Hematopoietic multipotent progenitor cell treated with erythropoietin and hydrocortisone succinate and interleukin-3 and kit ligand, for 6 days (in vitro differentiated cells): ENCODE results near the gene PTPRC.

Source experiments
- DNase-seq: peaks from one replicate; pipeline ENCODE4 v3.0.0-alpha.2; 2015

Gene PTPRC

DNA sequence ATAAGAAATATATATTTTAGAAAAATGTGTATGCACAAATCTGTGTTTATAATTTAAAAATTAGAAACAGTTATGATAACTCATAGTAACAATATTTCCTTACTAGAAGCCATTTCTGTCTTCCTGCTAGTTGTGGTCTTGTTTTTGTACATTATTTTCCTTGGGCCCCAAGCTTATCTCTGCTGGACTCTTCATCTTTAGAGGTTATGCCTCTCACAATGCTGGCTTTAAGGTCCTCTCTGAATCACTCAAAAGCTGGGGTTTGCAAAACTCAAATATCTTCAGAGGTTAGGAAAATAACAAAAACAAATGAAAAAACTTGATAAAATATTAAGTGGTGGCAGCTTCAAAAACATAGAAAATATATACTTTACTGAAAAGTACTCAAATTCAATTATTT is 133.8 kb downstream of the PTPRC start:
- peak; percentile 15 for DNase-seq

DNA sequence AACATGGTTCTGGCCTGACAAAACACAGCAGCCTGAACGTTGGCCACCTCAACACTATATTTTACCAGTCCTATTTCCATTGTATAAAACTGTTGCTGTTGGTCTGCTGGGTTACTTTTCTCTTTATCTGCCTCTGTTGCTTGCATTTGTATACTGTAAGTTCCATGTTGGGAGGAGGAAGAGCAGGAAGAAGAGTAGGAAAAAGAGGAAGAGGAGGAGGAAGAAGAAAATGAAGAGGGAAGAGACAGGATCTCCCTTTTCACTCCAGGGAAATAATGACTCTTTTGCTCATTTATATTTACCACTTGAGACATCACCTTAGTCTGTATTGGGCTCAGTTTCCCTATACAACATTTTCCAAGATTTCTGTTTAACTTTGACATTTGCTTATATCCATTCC is 134.2 kb downstream of the PTPRC start:
- DNase-seq: no peak

- no peak for DNase-seq
Measured at GRCh38 chr1:198773523-198773922, 134.7 kb downstream of the PTPRC start.

GRCh38 chr1:198774421-198774820 is 135.6 kb downstream of the PTPRC start:
- no peak for DNase-seq

DNA sequence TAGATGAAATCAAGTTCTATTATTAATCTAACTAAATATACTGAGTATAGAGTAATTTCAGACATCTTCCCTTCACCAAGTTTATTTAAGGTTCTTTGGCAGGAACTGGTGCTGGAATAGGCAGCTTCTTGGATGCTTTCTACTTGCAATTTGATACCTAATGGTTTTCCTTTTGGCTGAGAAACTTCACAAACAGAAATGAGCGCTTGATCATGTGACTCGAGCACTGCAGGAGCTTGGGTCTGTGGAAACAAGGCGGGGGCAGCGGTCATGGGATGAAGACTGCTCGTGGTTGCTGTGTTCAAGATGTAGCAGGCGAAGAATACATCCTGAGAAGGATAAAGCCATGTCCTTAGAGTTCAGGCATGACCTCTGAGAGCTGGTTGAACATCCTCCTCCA is 136.8 kb downstream of the PTPRC start:
- DNase-seq: no peak

DNA sequence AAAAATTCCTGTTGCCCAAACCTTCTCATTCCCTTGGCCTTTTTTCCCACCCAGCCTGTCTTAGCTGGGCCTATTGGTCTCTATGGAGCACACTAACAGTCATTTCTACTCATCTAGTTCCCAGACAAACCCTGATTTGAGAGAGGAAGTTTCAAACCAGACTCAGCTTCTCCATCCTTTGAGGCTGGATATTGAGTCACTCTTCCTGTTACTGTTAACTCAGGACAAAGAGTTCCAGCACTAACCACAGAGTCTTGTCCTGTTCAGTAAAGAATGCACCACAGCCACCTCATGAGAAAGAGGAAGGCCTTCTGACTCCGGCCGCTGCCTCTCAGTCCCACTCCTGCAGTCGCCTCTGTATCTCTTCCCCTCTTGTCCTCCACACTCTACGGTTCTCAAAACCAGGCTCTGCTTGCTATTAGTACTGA is 137.8 kb downstream of the PTPRC start:
- peak; percentile 78 for DNase-seq

DNA sequence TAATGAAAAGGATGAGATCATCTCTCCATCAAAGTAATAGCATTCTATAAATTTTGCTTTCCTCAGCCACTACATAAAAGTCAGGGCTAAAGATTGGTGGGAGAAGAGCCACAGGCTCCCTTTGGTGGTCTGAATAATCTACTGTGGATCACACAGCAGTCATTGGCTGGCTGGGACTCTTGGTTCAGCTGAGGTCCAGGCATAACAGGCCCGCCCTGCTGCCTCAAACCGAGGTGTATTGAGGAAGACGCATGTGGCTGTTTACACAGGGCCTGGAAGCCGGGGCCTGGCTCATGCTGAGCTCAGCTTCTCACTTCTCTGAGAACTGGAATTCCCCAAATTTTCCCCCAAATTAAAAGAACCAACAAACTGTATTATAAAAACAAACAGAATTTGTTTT is 139.2 kb downstream of the PTPRC start:
- no peak for DNase-seq

GRCh38 chr1:198780376-198780775 is 141.5 kb downstream of the PTPRC start:
- no peak for DNase-seq

DNA sequence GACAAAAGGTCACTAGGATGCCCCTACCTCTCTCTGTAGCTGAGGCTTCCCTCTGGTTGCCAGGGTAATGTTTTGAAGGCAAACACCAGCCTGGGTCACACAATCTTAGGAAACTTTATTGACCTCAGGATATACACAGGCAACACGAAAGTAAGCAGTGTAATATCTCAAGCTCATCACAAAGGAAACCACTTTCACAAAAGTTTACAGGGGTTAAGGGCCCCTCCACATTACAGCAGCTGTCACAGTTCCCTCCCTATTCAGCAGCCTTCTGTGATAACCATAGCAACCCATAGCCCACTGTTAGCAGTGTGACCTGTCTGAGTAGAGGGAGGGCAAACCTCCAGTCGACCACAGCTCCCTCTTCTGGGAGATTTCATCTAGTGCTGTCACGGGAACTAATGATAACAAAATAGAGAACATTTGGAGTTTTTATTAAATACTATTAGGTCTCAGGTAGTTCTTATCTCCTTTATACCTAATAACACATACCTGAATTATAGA is 149.8 kb downstream of the PTPRC start:
- peak; percentile 64 for DNase-seq

GRCh38 chr1:198793714-198794113 is 154.9 kb downstream of the PTPRC start:
- no peak for DNase-seq

DNA sequence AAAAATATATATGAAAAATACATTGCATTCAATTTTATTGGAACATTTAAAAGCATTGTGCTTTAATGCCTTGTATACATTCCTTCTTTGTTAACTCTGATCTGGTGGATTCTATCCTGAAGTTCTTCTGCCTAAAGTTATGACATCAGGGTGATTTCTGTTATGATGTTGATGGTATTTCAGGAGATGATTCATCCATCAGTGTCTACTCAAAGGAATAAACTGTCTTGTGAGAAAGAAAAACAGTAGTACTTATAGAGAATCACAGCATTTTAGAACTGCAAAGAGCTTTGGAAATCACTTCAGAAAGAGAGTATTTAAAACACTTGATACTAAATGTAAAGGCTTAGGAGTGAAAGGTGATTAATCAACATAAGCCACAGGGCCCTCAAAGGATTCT is 155.7 kb downstream of the PTPRC start:
- no peak for DNase-seq

- DNase-seq: no peak
Measured at GRCh38 chr1:198797656-198798055, 158.8 kb downstream of the PTPRC start.

DNA sequence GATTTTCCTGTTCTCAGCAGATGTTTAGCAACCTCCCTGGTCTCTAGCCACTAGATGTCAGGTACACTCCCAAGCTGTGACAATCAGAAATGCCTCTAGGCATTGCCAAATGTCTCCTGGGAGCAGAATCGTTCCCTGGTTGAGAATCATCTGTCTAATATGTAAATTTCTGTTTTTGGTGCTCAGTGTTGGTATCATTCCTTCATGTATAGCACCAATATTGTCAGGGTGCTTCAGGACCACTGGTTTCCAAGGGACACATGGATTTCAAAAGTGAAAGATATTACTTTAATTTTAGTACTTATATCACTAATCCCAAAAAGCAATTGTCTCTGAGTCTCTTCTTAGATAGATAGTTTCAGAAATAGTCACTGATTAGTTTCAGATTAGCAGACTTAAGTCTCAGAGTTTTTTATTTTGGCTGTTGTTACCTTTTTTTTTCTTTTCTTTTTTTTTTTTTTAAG is 160.1 kb downstream of the PTPRC start:
- no peak for DNase-seq

- no peak for DNase-seq
Measured at GRCh38 chr1:198805498-198806151, 166.8 kb downstream of the PTPRC start.

- no peak for DNase-seq
Measured at GRCh38 chr1:198806861-198807260, 168.0 kb downstream of the PTPRC start.
